HepG2 (cell line): ENCODE results near the gene IGFLR1. TPM values are rescaled to one million over a fixed set of nuclear protein-coding genes. Genes with fewer than 3 reads are reported as not detected.

ENCODE experiments used
- BCL6 ChIP-seq: IDR thresholded peaks from 2 replicates; pipeline ENCODE4 v1.6.1; 2016; ENCODE audit warnings: missing genetic modification reagents, missing compliant biosample characterization
- CENPX ChIP-seq: sonication (generic); formaldehyde crosslinking; IDR thresholded peaks from 2 replicates; pipeline ENCODE4 v1.9.0; 2021; ENCODE audit warnings: mild to moderate bottlenecking, missing genetic modification reagents, moderate library complexity
- ELK4 ChIP-seq: sonication (generic); formaldehyde crosslinking; IDR thresholded peaks from 2 replicates; pipeline ENCODE4 v1.9.0; 2021; ENCODE audit warnings: missing genetic modification reagents, borderline replicate concordance
- MYPOP ChIP-seq: sonication (generic); formaldehyde crosslinking; IDR thresholded peaks from 2 replicates; pipeline ENCODE4 v1.8.1; 2023; ENCODE audit warnings: mild to moderate bottlenecking, moderate library complexity, missing genetic modification reagents
- NAIF1 ChIP-seq: sonication (generic); formaldehyde crosslinking; IDR thresholded peaks from 2 replicates; pipeline ENCODE4 v1.5.0; 2020; ENCODE audit warnings: mild to moderate bottlenecking, missing genetic modification reagents, borderline replicate concordance
- PHB2 ChIP-seq: fragments of 450-650 bp; IDR thresholded peaks from 2 replicates; pipeline ENCODE4 v1.6.1; 2018; ENCODE audit not compliant: partially characterized antibody
- PHF21A ChIP-seq: sonication (generic); formaldehyde crosslinking; IDR thresholded peaks from 2 replicates; pipeline ENCODE4 v1.5.0; 2020; ENCODE audit warnings: mild to moderate bottlenecking, missing genetic modification reagents
- REST ChIP-seq, 2 experiments: IDR thresholded peaks; 2 replicates each; pipeline ENCODE4 v1.6.1; 2011 to 2012; ENCODE audit warnings: low read length in 2 of 2, borderline replicate concordance in 1 of 2, low read depth in 1 of 2, mild to moderate bottlenecking in 1 of 2, moderate library complexity in 1 of 2
- SKIL ChIP-seq: sonication (generic); formaldehyde crosslinking; IDR thresholded peaks from 2 replicates; pipeline ENCODE4 v1.8.0; 2022; ENCODE audit warnings: missing genetic modification reagents, mild to moderate bottlenecking, moderate library complexity, borderline replicate concordance
- SRF ChIP-seq: IDR thresholded peaks from 2 replicates; pipeline ENCODE4 v1.6.1; 2011; ENCODE audit warnings: mild to moderate bottlenecking, low read depth, low read length, moderate library complexity
- STAT5B ChIP-seq: sonication (generic); formaldehyde crosslinking; IDR thresholded peaks from 2 replicates; pipeline ENCODE4 v1.4.0; 2020; ENCODE audit warnings: missing genetic modification reagents
- TBP ChIP-seq: sonication (generic); formaldehyde crosslinking; IDR thresholded peaks from 2 replicates; pipeline ENCODE4 v1.5.0; 2020; ENCODE audit warnings: missing genetic modification reagents
- ZBTB20 ChIP-seq: sonication (generic); formaldehyde crosslinking; IDR thresholded peaks from 2 replicates; pipeline ENCODE4 v1.8.1; 2023; ENCODE audit warnings: missing genetic modification reagents, low read depth, mild to moderate bottlenecking, borderline replicate concordance
- ZBTB37 ChIP-seq: sonication (generic); formaldehyde crosslinking; IDR thresholded peaks from 2 replicates; pipeline ENCODE4 v1.4.0; 2020; ENCODE audit warnings: mild to moderate bottlenecking, missing genetic modification reagents
- ZMYM4 ChIP-seq: sonication (generic); formaldehyde crosslinking; IDR thresholded peaks from 2 replicates; pipeline ENCODE4 v1.8.1; 2023; ENCODE audit warnings: mild to moderate bottlenecking, missing genetic modification reagents
- ZNF3 ChIP-seq: IDR thresholded peaks from 2 replicates; pipeline ENCODE4 v1.7.0; 2017; ENCODE audit warnings: inconsistent platforms
- ZNF550 ChIP-seq: sonication (generic); formaldehyde crosslinking; IDR thresholded peaks from 2 replicates; pipeline ENCODE4 v1.4.0; 2020; ENCODE audit warnings: mild to moderate bottlenecking, missing genetic modification reagents, borderline replicate concordance
- ZNF556 ChIP-seq: sonication (generic); formaldehyde crosslinking; IDR thresholded peaks from 2 replicates; pipeline ENCODE4 v1.4.0; 2020; ENCODE audit warnings: mild to moderate bottlenecking, missing genetic modification reagents, borderline replicate concordance
- ZNF557 ChIP-seq: sonication (generic); formaldehyde crosslinking; IDR thresholded peaks from 2 replicates; pipeline ENCODE4 v1.4.0; 2020; ENCODE audit warnings: missing genetic modification reagents
- ZNF766 ChIP-seq: sonication (generic); formaldehyde crosslinking; IDR thresholded peaks from 2 replicates; pipeline ENCODE4 v1.5.0; 2020; ENCODE audit warnings: missing genetic modification reagents, borderline replicate concordance
- polyA plus RNA-seq, 8 experiments: library from polyadenylated mRNA; depleted of rRNA in 3 of 8; stranded (reverse) in 7 of 8; unstranded in 1 of 8; fragments of >200 nt; fragmentation: Illumina TruSeq in 4 of 8; extraction: Trizol in 4 of 8; gene quantifications; 2 replicates each; pipeline versions ENCODE4 v1.2.1 to v1.2.3, GENCODE V29; 2011 to 2016; ENCODE audit warnings: low read depth in 4 of 8, missing spikeins in 1 of 8, mixed read lengths in 1 of 8; ENCODE audit not compliant: insufficient read depth in 1 of 8
- total RNA-seq, 5 experiments: library from RNA; depleted of rRNA; stranded (reverse); fragments of >200 nt; fragmentation: Illumina TruSeq; extraction: Trizol; gene quantifications; 2 replicates each; pipeline ENCODE4 v1.2.3, GENCODE V29; 2016; ENCODE audit warnings: low read depth in 1 of 5

IGFLR1 gene
- total and polyA plus RNA-seq, 2 of the 13 experiments (the other 11 are each of a cell fraction or from before 2014, with no cell fraction given): 5.4 to 8.9 TPM

GRCh38 chr19:35715981-35716800 lies 26.1 kb downstream of the IGFLR1 start (continued):
- TF ChIP-seq ZBTB20 (CRISPR knock-in tag) (peak; percentile 67; the same call in 1 of the 2 replicates), STAT5B (no peak), ELK4 (CRISPR knock-in tag) (no peak), ZNF3 (CRISPR knock-in tag) (no peak), PHF21A (CRISPR knock-in tag) (no peak), BCL6 (CRISPR knock-in tag) (0 out of 2 replicates have a peak, but pooled peaks have one; percentile 44), ZMYM4 (CRISPR knock-in tag) (peak; percentile 27; the same call in 1 of the 2 replicates), PHB2 (no peak), SRF (no peak), ZNF556 (CRISPR knock-in tag) (no peak), SKIL (no peak), ZBTB37 (no peak; the same call in 1 of the 2 replicates), ZNF766 (CRISPR knock-in tag) (no peak), NAIF1 (CRISPR knock-in tag) (peak; percentile 11; the same call in 1 of the 2 replicates), CENPX (no peak), REST (IDR thresholded peaks at IDR 0.05; ENCODE audit: borderline replicate concordance in 1 of 2, low read depth in 1 of 2, low read length in 2 of 2) (no peak), TBP (CRISPR knock-in tag) (no peak), ZNF557 (no peak), MYPOP (CRISPR knock-in tag) (no peak; the same call in 1 of the 2 replicates), ZNF550 (no peak)
